Fibroblast of pulmonary artery (primary cell): ENCODE measurements around the gene ARFRP1.

ENCODE experiments used
- DNase-seq: peaks from one replicate; pipeline ENCODE4 v3.0.0-alpha.2; 2010; ENCODE audit warnings: low read depth
- H3K4me3 ChIP-seq: replicated peaks from 2 replicates; pipeline ENCODE4 v1.5.1; 2011; ENCODE audit warnings: low read depth, mild to moderate bottlenecking, control low read depth, low read length, moderate library complexity
- TF ChIP-seq, protein P1 (sequence below): IDR thresholded peaks from 2 replicates; pipeline ENCODE4 v1.5.1; 2011; ENCODE audit warnings: mild to moderate bottlenecking, control low read depth, low read length, inconsistent platforms; ENCODE audit errors: missing control alignments

Gene ARFRP1

GRCh38 chr20:63658749-63659187 lies 49.0 kb downstream of the ARFRP1 start:
- H3K4me3 ChIP-seq = peak overlapping the region; percentile 88
- DNase-seq = peak; percentile 56
- TF ChIP-seq, protein P1, sequence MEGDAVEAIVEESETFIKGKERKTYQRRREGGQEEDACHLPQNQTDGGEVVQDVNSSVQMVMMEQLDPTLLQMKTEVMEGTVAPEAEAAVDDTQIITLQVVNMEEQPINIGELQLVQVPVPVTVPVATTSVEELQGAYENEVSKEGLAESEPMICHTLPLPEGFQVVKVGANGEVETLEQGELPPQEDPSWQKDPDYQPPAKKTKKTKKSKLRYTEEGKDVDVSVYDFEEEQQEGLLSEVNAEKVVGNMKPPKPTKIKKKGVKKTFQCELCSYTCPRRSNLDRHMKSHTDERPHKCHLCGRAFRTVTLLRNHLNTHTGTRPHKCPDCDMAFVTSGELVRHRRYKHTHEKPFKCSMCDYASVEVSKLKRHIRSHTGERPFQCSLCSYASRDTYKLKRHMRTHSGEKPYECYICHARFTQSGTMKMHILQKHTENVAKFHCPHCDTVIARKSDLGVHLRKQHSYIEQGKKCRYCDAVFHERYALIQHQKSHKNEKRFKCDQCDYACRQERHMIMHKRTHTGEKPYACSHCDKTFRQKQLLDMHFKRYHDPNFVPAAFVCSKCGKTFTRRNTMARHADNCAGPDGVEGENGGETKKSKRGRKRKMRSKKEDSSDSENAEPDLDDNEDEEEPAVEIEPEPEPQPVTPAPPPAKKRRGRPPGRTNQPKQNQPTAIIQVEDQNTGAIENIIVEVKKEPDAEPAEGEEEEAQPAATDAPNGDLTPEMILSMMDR = no peak

- TF ChIP-seq, protein P1 = no peak
- peak; percentile 95 for DNase-seq
- peak within 1 kb of the TSS; percentile 88 for H3K4me3 ChIP-seq
Measured at GRCh38 chr20:63657937-63658748, 49.6 kb downstream of the ARFRP1 start, which contains the start of gene RTEL1. RTEL1 (plus strand) TSS chr20:63658312; CDS start chr20:63659403, 1,091 bp downstream.

GRCh38 chr20:63657260-63657936 lies 50.4 kb downstream of the ARFRP1 start:
- peak overlapping the region; percentile 88 for H3K4me3 ChIP-seq
- TF ChIP-seq, protein P1 = no peak

GRCh38 chr20:63656451-63656850 lies 51.3 kb downstream of the ARFRP1 start:
- TF ChIP-seq, protein P1 = no peak
- no peak for DNase-seq
- H3K4me3 ChIP-seq = no peak overlapping the region

More at GRCh38 chr20:63657260-63657936, 50.4 kb downstream of the ARFRP1 start:
- DNase-seq = no peak

GRCh38 chr20:63655249-63655648 lies 52.5 kb downstream of the ARFRP1 start:
- TF ChIP-seq, protein P1 = no peak
- DNase-seq = no peak
- H3K4me3 ChIP-seq = no peak overlapping the region

- H3K4me3 ChIP-seq = peak overlapping the region; percentile 44
- DNase-seq = no peak
- TF ChIP-seq, protein P1 = no peak
Measured at GRCh38 chr20:63653974-63654668, 53.7 kb downstream of the ARFRP1 start.
